CD4-positive, alpha-beta T cell treated with Interferon alpha-2 for 1 hour (primary cell): ENCODE measurements around the gene ZYX.

Experiments
- DNase-seq, 2 donors: peaks; one replicate each; pipeline ENCODE4 v3.0.0-alpha.2; 2020 to 2022

ZYX gene

DNA sequence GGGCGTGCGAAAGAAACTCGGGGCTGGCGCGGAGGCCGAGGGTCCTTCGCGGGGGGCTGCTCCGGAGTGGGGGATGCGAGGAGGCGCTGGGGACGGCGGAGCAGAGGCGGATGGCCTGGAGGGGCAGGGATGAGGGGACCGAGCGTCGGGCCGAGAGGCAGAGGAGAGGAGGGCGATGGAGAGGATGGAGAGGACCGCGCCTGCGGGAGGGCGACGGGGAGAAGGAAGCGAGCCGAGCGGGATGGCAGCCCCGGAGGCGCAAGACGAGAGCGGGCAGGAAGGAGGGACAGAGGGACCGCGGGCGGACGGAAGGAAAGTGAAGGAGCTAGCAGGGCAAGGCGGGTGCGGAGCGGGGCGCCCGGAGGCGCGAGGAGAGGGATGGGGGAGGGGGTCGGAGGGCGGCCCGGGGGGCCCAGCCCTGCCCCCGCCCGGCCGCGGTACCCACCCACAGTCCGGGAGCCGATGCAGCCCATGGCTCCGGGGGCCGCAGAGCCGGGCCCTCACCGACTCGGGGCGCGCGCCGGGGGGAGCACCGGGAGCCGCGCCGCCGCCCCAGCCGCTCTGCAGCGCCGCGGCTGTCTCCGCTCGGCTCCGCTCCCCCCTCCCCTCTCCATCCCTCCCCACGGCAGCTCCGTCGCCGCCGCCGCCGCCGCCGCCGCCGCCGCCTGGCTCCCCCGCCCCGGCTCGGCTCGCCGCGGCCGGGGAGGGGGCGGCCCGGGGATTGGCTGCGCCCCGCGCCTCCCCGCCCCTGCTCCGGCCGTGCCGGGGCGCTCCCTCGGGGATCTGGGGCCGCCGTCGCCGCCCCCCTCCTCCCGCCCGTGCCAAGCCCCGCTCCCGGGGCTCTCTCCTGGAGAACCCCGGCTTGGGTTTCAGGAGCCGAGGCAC, 18.8 kb upstream of the ZYX start, which contains the start of gene FAM131B:
Gene FAM131B, minus strand, starts transcription at position 583 of the 885 bp plus-strand sequence. Its CDS starts 110 bp downstream, at position 473.
- DNase-seq = peak; percentile 8 to 52

DNA sequence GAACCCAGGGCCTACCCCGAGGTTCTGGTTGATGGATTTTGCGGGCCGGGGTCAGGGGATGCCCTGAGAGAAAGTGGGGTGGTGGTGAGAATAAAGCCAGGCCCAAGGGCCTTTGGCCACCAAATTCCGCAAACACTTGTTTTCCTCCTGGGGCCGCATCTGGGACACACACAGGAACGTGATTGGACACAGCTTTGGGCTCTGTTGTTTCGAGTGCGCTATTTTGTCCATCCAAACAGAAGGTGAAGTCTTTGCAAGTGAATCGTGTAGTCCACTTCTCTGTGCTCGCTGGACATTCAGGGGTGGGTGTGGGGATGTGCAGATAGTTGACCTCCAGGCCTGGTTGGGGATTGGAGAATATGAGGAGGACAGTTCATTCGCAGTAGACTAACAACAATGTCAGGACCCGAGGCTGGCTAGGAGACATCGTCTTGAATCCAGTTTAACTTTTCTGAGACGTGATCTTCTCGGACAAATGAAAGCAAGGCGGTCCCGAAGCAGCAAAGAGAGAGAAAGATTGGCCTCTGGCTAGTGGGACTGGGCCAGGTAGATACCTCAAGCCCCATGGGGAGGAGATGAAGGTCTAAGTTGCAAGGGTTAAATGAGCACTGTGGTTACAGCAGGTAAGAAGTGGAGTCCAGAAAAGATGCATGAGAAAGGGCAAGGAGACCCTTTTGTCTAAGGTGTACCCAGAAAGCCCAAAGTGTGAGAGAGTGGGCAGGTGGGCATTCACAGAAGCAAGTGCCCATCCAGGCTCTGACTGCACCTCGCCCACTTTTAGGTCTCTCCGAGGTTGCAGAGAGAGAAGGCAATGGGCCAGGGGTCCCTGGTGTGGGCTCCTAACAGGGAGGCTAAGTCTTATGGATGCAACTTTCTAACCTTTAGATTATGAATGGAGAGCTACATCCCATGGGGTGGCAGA, 17.9 kb upstream of the ZYX start:
- DNase-seq = no peak

DNA sequence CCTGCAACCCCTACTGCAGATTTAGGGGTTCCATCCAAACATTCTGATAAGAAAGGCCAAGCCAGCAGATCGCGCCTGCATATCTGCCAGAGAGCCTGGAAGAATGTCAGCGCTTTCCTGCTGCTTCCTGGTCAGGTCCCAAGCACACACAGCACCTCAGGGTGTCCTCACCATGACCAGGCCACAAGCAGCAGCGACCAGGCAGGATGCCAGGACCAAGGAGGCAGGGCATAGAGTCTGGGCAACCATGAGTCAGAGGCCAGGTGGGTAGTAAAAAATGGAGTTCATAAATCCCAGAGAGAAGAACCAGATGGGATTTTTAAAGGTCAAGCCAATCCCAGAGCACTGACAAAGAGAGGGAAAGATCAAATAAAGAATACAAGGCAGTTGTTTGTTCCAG, 13.2 kb upstream of the ZYX start:
- no peak for DNase-seq

DNA sequence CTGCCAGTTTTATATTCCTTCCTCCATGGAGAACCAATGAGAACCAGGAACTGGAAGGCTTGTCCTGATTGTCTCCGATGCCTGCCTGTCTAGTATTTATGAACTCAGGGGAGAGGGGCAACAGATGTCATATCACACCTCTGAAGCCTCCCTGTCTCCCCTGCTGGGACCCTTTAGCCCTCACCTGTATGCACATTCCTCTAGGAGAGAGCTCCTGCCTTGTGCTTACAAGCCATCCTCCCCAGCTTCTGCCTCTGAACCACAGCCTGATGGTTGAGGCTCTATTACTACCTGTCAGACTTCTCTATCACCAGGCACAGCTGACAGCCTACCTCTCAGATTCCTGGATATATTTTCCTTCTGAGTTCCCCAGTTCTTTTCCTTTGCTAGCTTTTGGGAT, 12.8 kb upstream of the ZYX start:
- no peak for DNase-seq

DNA sequence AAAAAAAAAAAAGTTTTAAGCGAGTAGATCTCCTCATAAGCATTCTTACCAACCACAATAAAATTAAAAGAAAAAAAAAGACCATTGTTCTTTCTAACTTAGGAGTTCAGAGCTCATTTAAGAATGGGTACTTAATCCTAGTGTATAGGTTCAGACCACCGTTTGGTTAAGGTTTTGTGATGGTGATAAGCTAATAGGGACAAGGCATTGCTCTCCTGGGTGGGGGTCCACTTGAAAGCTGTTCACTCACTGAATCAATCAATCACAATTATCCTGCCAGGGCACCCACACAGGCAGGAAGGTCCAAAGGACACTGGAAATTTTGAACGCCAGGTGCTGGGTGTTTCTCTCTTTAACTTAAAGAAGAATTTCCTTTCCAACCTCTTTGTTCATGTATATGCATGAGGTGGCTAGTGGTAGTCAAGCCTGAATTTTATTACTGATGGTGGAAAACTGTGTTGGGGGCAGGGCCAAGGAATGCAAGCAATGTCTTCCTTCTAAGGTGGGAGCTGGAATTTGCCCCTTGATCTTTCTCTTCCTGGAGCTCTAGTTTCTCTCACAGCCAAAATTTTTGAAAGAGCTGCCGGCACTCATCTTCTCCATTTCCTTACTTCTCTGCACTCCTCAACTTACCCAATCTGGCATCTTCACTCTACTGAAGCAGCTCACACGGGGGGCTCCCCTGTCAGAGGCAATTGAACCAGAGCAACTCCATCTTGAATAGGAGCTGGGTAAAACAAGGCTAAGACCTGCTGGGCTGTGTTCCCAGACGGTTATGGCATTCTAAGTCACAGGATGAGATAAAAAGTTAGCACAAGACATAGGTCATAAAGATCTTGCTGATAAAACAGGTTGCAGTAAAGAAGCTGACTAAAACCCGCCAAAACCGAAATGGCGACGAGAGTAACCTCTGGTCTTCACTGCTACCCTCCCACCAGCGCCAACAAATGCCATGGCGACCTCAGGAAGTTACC, 11.2 kb upstream of the ZYX start:
- no peak for DNase-seq

DNA sequence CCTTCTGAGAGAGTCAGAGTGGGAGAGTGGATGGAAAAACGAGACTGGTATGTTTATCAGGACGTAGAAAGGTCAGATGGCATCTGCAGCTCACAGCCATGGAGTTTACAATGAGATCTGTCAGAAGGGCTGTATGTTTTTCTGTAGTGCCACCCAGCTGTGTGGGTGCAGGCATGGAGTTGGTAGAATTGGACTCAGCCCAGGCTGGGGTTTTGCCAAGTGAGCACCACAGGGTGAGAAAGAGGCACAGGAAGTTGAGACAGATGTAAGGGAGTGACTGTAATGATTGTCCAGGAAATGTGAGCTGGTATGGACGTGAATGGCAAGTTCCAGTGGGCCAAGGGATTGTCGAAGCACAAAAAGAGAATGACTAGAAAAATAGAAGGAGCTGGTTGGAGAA, 9.1 kb upstream of the ZYX start:
- peak; percentile 52 to 58 for DNase-seq

DNA sequence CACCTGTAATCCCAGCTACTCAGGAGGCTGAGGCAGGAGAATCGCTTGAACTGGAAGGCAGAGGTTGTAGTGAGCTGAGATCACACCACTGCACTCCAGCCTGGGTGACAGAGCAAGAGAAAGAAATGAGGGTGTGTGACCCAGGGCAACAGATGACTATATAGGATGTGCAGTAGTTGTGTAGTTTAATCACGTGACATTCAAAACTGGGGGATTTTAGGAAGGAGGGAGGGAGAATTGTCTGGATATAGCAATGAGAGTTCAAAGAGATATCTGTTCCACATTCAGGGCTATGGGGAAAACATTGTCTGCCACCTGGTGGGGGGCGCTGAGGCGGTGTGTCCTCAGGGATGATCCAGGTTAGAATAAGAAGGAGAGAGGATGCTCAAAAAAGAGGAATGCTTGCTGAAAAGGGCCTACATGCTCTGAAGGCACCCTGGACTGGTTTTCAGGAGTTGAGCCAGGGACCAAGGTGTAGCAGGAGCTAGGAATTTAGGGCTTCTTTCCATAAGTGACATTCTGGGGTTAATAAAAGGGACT, 7.8 kb upstream of the ZYX start:
- DNase-seq = no peak

DNA sequence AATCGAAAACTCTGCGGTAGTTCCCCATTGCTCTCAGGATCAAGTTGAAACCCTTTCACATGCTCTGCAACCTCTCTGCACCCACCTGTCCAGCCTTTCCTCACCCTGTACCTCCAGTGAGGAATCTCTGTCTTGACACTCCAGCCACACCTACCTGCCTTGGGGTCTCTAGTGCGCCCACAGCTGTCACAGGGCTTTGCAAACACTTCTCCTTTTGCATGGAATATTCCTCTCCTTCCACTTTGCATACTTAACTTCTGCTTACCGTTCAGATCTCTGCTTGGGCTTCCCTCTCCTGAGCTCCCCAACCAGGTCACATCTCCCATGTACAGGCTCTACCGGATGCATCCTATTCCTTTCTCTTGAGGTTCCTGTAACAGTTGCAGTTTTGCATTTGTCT, 6.6 kb upstream of the ZYX start:
- DNase-seq = no peak

DNA sequence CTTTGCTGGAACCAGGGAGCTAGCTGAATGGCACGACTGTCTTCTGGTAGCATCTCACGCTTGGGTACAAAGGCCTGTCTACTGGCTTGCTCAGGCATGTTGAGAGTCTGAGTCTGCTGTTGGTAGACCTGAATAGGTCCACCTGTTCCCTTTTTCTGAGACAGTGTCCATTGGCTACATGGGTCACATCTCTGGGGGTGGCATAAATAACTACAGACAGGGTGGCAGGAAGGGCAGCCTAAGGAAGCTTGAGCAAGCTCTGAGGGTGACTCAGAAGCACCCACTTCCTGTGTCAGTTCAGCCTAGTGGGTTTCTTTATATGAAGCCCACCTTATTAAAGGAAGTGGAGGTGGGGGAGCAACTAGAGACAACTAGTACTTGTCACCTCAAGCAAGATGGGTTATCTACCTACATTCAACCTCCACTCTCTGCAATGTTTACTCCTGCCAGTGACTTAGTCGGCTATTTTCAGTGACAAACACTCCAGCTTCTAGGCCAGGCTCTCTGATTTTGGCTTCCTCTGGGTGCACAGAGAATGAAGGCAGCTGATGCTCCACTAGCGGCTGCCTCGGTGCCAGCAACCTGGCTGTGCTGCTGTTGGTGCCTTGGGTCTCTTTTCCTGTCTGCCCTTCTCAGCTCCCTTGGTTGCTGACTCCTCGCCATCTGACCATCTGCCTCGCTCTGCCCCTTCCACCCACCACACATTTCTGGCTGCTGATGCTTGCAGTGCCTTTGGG, 5.7 kb upstream of the ZYX start:
- DNase-seq = peak; percentile 64 to 77

DNA sequence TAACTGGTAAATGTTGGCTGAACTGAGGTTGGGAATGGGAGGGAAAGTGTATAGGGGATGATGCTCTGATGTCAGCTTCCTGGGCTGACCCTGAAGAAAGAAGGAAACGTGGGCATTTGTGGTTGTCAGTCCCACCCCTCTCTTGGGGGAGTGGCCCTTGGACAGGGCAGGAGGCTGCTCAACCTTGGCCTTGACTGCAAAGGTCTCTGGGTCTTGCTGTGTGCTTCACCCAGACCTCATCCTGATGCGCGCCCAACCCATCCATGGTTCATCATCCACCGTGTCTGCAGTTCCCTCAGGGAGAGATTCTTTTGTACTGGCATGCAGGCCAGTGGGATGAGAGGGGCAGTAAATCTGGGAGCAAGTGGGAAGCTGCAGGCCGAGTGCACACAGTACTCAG, 4.7 kb upstream of the ZYX start:
- no peak for DNase-seq

DNA sequence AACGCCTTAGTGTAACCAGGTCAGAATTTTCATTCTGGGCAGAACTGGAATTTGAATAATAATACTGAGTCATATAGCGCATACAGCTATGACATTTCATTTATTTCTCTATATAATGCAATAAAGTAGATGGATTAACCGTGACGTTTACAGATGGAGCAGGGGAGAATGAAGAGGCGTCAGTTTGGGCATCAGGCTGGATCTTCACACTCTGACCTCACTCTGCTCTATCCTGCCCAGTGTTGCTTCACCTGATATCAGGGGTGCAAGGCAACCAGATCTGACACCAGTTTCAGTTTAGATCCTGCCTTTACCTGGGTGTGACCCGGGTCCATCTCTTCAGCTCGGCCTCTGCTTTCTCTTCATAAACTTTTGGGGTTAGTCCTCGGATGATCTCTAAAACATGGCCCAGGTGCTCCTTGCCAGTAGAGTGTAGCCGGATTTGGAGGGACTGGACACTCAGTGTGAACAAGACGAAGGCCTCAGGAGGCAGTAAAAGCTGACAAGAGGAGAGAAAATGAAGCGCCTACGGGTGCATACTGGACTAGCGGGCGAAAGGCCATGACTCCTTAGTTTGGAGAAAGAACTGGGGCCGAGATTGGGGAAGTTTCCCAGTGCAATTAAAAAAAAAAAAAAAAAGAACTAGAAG, 1.4 kb upstream of the ZYX start:
- DNase-seq = peak in 1 of 2 donors; percentile 40

DNA sequence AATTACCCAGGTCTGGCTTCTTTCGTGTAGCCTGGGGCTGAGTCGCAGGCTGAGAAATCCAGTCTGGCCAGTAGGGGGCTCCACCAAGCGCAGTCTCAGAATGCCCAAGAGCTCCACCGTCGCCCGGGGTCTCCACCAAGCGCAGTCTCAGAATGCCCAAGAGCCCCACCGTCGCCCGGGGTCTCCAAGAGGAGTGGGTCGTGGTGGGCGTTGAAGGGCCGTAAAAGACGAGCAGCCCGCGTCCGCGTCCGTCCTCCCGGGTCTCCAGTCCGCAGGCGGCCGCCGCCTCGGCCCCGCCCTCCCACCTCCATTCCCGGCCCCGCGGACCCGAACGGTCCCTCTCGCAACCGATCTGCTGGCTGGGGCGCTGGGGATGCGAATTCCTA, 892 bp upstream of the ZYX start:
- DNase-seq = peak; percentile 87 to 91

DNA sequence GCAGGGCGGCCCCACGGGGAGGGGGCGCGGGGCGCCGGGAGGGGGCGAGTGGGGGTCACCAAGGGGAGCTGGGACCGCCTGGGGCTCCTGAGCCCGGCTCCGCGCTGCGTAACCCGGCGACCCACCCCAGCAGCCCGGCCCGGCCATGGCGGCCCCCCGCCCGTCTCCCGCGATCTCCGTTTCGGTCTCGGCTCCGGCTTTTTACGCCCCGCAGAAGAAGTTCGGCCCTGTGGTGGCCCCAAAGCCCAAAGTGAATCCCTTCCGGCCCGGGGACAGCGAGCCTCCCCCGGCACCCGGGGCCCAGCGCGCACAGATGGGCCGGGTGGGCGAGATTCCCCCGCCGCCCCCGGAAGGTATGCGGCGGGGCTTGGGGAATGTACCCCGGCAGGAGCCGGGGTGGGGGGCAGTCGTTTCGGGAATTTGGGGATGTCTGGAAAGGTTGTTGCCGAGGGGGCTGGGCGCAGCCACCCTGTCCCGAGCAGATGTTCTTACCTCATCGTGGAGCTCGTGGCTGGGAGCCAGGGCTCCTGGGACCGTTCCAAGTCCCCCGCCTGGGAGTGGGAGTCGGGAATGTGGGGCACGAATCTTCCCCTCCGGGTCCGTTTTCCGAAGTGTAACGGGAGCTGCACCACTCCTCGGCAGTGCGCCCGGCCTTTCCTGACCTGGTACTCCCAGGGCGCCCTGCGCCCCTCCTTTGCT, 431 bp downstream of the ZYX start:
- DNase-seq = no peak

DNA sequence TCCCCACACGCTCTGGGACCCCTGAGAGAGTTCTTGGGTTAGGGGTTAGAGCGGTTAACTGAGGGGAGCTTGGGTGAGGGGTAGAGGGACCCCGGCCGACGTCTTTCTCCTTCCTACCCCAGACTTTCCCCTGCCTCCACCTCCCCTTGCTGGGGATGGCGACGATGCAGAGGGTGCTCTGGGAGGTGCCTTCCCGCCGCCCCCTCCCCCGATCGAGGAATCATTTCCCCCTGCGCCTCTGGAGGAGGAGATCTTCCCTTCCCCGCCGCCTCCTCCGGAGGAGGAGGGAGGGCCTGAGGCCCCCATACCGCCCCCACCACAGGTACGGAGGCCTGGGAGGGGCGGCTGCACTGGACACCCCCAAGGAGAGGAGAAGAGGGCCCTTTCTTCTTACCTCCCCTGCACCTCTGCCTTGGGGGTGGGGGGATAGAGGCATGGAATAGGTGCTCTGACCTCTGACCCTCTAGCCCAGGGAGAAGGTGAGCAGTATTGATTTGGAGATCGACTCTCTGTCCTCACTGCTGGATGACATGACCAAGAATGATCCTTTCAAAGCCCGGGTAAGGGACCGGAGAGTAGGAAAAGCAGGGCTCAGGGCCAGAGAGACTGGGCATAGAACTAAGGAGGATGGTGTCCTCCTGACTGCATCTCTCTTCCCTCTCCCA, 1.1 kb downstream of the ZYX start:
- no peak for DNase-seq

DNA sequence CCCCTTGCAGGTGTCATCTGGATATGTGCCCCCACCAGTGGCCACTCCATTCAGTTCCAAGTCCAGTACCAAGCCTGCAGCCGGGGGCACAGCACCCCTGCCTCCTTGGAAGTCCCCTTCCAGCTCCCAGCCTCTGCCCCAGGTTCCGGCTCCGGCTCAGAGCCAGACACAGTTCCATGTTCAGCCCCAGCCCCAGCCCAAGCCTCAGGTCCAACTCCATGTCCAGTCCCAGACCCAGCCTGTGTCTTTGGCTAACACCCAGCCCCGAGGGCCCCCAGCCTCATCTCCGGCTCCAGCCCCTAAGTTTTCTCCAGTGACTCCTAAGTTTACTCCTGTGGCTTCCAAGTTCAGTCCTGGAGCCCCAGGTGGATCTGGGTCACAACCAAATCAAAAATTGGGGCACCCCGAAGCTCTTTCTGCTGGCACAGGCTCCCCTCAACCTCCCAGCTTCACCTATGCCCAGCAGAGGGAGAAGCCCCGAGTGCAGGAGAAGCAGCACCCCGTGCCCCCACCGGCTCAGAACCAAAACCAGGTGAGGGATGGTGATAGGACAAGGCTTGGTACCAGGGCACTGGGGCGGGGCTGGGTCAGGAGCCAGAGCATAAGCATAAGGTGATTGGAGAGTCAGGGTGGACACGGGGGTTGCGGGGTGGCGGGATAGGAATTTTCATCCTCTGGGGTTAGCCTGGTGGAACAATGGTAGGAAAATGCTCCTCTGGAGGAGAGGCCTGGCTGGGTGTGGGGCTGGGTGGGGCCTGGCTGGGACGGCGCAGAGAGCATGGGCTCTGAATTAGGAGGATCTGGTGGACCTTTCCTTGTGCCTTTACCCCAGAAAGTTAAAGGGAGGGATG, 1.9 kb downstream of the ZYX start:
- peak in 1 of 2 donors; percentile 16 for DNase-seq

DNA sequence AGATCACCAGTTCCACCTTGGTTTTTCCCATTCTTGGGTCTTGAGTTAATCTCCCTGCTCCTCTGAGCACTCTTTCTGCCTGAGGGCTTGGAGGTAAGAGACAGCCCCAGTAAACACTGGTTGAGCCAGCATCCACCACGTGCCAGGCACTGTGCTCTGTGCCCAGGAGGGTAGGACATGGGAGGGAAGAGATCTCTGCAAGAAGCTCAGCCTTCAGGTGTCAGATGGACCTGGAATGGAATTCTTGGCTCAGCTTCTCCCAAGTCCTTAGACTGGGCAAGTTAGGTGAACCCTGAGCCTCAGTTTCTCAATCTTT, 2.5 kb downstream of the ZYX start:
- no peak for DNase-seq

DNA sequence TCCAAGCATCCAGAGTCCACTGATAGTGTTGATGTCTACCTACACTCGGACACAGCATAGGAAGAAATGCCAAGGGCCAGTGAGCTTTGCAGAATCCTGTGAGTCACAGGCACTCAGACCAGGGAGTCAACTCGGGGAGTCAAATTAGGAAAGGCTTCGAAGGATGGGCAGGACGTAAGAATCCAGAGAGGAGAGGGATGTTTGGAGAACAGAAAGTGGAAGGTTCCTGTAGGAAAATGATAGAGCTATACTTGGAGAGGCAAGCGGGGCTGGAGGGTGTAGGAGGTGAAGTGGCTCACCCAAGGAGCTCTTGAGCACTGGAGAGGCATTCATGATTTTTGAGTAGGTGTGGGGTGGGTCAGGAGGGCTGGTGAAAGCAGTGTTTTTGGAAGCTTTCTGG, 3.0 kb downstream of the ZYX start:
- DNase-seq = no peak

DNA sequence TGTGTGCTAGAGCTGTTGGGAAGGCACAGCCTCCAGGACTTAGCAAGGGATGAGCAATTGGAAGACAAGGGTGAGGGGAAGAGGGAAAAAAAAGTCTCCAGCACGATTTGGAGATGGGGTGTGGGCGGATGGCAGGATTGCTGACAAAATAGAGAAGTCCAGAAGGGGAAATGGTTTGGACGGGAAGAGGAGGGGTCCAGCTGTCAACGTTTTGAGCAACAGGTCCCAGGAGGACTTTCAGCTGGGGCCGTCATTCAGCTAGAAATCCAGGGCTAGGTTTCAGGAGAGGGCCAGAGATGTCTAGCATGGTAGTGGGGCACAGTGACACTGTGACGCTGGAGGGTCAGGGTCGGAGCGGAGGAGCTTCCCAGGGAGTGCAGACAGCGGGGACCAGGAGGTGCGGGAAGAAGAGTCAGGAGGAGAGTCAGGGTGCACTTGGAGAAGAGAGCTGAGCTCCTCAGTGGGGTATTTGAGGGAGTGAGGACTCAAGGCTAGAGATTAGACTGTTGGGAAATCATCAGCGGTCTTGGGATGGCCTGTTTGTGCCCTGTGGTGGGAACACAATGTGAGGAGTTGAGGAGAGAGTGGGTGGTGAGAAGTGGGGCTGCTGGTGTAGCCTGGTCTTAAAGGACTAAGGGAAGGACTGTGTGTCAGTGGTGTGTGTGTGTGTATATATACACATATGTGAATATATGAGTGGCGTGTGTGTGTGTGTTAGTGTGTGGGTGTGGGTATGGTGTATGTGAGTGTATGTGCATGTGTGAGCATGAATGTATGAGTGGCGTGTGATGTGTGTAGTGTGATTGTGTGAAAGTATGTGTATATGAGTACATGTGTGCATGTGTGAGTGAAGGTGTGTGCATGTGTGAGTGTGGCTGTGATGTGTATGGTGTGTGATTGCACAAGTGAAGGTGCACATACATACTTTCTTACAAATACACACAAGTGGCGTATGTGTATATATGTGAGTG, 3.8 kb downstream of the ZYX start:
- no peak for DNase-seq
